H1 (cell line): ENCODE data around the gene TAF4. TPM values are rescaled to one million over a fixed set of nuclear protein-coding genes. Genes with fewer than 3 reads are reported as not detected.

Experiments used
- CTCF ChIA-PET: fragments of 300-600 bp; sonication (Branson Sonifier 250); formaldehyde crosslinking; loops from one replicate; lab custom pipeline; 2021; ENCODE audit not compliant: partially characterized antibody; lab: Charles Lee
- POLR2A ChIA-PET: fragments of 300-600 bp; sonication (Branson Sonifier 250); formaldehyde crosslinking; loops from one replicate; lab custom pipeline; 2021; ENCODE audit warnings: inconsistent platforms; ENCODE audit not compliant: partially characterized antibody; lab: Charles Lee
- DNase-seq, 2 experiments: peaks; one replicate each; pipeline versions ENCODE4 v3.0.0 to v3.0.0-alpha.2; 2010 to 2022; ENCODE audit warnings: low spot score in 2 of 2, low read depth in 1 of 2, mixed read lengths in 1 of 2
- FAIRE-seq: peaks from 2 replicates; lab custom pipeline; 2011; peaks lifted over from hg19 to GRCh38; lab: Jason Lieb, UNC
- H2AFZ ChIP-seq: 2 replicates; pipeline ENCODE4 v1.8.1; 2012; ENCODE audit warnings: low read length, inconsistent platforms
- H2AK5ac ChIP-seq: 2 replicates; pipeline ENCODE4 v1.6.1; 2013; ENCODE audit warnings: low read depth, low read length
- H2BK120ac ChIP-seq: replicated peaks from 2 replicates; pipeline ENCODE3; 2013; ENCODE audit warnings: low read depth, low read length, inconsistent platforms
- H2BK12ac ChIP-seq: 2 replicates; pipeline ENCODE4 v1.6.1; 2013; ENCODE audit warnings: low read depth, low read length
- H2BK15ac ChIP-seq: 2 replicates; pipeline ENCODE4 v1.6.1; 2013; ENCODE audit warnings: low read length
- H2BK20ac ChIP-seq: 2 replicates; pipeline ENCODE4 v1.6.1; 2013; ENCODE audit warnings: low read length
- H2BK5ac ChIP-seq: 2 replicates; pipeline ENCODE4 v1.6.1; 2013; ENCODE audit warnings: low read depth, low read length
- H3K14ac ChIP-seq: 2 replicates; pipeline ENCODE4 v1.6.1; 2013; ENCODE audit warnings: inconsistent platforms; ENCODE audit not compliant: insufficient read length
- H3K18ac ChIP-seq: 2 replicates; pipeline ENCODE4 v1.6.1; 2013; ENCODE audit warnings: low read length; ENCODE audit errors: extremely low read depth
- H3K23ac ChIP-seq: 2 replicates; pipeline ENCODE4 v1.6.1; 2013; ENCODE audit warnings: inconsistent platforms; ENCODE audit not compliant: insufficient read length
- H3K23me2 ChIP-seq: 2 replicates; pipeline ENCODE4 v1.6.1; 2013; ENCODE audit warnings: low read depth, low read length
- H3K27ac ChIP-seq: 2 replicates; pipeline ENCODE4 v1.6.1; 2011; ENCODE audit warnings: low read depth, low read length, inconsistent platforms
- H3K27me3 ChIP-seq, 4 experiments: replicated peaks in 1 of 4; 1 replicate in 1 of 4; 2 replicates in 3 of 4; pipeline versions ENCODE4 v1.6.1 to v1.8.1; 2011 to 2013; ENCODE audit warnings: low read length in 3 of 4, mild to moderate bottlenecking in 3 of 4, inconsistent platforms in 2 of 4, mixed read lengths in 2 of 4, moderate library complexity in 1 of 4; ENCODE audit not compliant: control insufficient read depth in 3 of 4, insufficient read depth in 3 of 4; ENCODE audit errors: extremely low read depth in 1 of 4
- H3K36me3 ChIP-seq, 4 experiments: 2 replicates each; pipeline versions ENCODE4 v1.6.1 to v1.8.1; 2011 to 2013; ENCODE audit warnings: mild to moderate bottlenecking in 4 of 4, low read length in 3 of 4, moderate library complexity in 2 of 4, control low read depth in 1 of 4, inconsistent platforms in 1 of 4; ENCODE audit not compliant: insufficient read depth in 4 of 4, control insufficient read depth in 2 of 4
- H3K4ac ChIP-seq: replicated peaks from 2 replicates; pipeline ENCODE3; 2013; ENCODE audit warnings: low read length, low read depth, mixed read lengths, inconsistent platforms; ENCODE audit not compliant: insufficient read length
- H3K4me1 ChIP-seq, 4 experiments: replicated peaks in 1 of 4; 1 replicate in 1 of 4; 2 replicates in 3 of 4; pipeline versions ENCODE4 v1.6.1 to v1.8.1; 2011 to 2013; ENCODE audit warnings: low read length in 3 of 4, inconsistent platforms in 2 of 4, mixed read lengths in 1 of 4; ENCODE audit not compliant: insufficient read depth in 4 of 4, control insufficient read depth in 3 of 4
- H3K4me2 ChIP-seq, 2 experiments: 2 replicates each; pipeline versions ENCODE4 v1.6.1 to v1.8.1; 2011 to 2013; ENCODE audit warnings: low read depth in 2 of 2, low read length in 2 of 2, control low read depth in 1 of 2, inconsistent platforms in 1 of 2, mild to moderate bottlenecking in 1 of 2; ENCODE audit not compliant: insufficient read depth in 1 of 2
- H3K4me3 ChIP-seq, 4 experiments: fragments of 200-600, 300-600 bp in 1 of 4; sonication (generic), shearing (Covaris generic), sonication (Bioruptor Twin) in 1 of 4; 2 replicates each; pipeline versions ENCODE4 v1.5.1 to v1.8.1; 2011 to 2016; ENCODE audit warnings: low read length in 4 of 4, low read depth in 3 of 4, control low read depth in 2 of 4, inconsistent platforms in 2 of 4, mild to moderate bottlenecking in 2 of 4, mixed read lengths in 1 of 4, moderate library complexity in 1 of 4; ENCODE audit not compliant: insufficient read depth in 2 of 4; ENCODE audit errors: extremely low read depth in 1 of 4
- H3K56ac ChIP-seq: replicated peaks from 2 replicates; pipeline ENCODE3; 2013; ENCODE audit warnings: low read depth, mild to moderate bottlenecking, mixed read lengths, low read length, inconsistent platforms; ENCODE audit not compliant: insufficient read length
- H3K79me1 ChIP-seq: 2 replicates; pipeline ENCODE4 v1.6.1; 2013; ENCODE audit warnings: low read depth, low read length, control low read depth
- H3K79me2 ChIP-seq, 2 experiments: 2 replicates each; pipeline versions ENCODE4 v1.6.1 to v1.8.1; 2012 to 2013; ENCODE audit warnings: low read length in 2 of 2, mild to moderate bottlenecking in 2 of 2, inconsistent platforms in 1 of 2; ENCODE audit not compliant: insufficient read depth in 2 of 2, control insufficient read depth in 1 of 2
- H3K9ac ChIP-seq, 4 experiments: replicated peaks in 1 of 4; 1 replicate in 1 of 4; 2 replicates in 3 of 4; pipeline versions ENCODE4 v1.6.1 to v1.8.1; 2011 to 2013; ENCODE audit warnings: low read depth in 3 of 4, low read length in 3 of 4, control low read depth in 2 of 4, mild to moderate bottlenecking in 2 of 4, moderate library complexity in 2 of 4, inconsistent platforms in 1 of 4; ENCODE audit errors: extremely low read depth in 1 of 4
- H3K9me3 ChIP-seq, 2 experiments: 2 replicates each; pipeline versions ENCODE4 v1.6.1 to v1.8.1; 2012 to 2013; ENCODE audit warnings: mild to moderate bottlenecking in 2 of 2, moderate library complexity in 2 of 2, control low read depth in 1 of 2, inconsistent platforms in 1 of 2, low read depth in 1 of 2, low read length in 1 of 2, mixed read lengths in 1 of 2; ENCODE audit not compliant: insufficient read depth in 2 of 2
- H4K20me1 ChIP-seq, 2 experiments: replicated peaks in 1 of 2; 2 replicates each; pipeline versions ENCODE3 to v1.8.1; 2011 to 2013; ENCODE audit warnings: inconsistent platforms in 2 of 2, low read length in 2 of 2, mild to moderate bottlenecking in 1 of 2; ENCODE audit not compliant: insufficient read depth in 2 of 2, control insufficient read depth in 1 of 2
- H4K5ac ChIP-seq: 2 replicates; pipeline ENCODE4 v1.6.1; 2013; ENCODE audit warnings: low read length, low read depth, mixed read lengths, inconsistent platforms; ENCODE audit not compliant: insufficient read length
- H4K8ac ChIP-seq: 2 replicates; pipeline ENCODE4 v1.8.0; 2013; ENCODE audit warnings: mild to moderate bottlenecking, moderate library complexity, low read length, inconsistent platforms; ENCODE audit not compliant: insufficient read depth; ENCODE audit errors: extremely low read depth
- H4K91ac ChIP-seq: replicated peaks from 2 replicates; pipeline ENCODE3; 2013; ENCODE audit warnings: low read length, mixed read lengths, inconsistent platforms; ENCODE audit not compliant: insufficient read length
- CEBPB ChIP-seq: IDR thresholded peaks from 2 replicates; pipeline ENCODE4 v1.6.1; 2012; ENCODE audit warnings: low read depth, low read length
- CHD2 ChIP-seq: IDR thresholded peaks from 2 replicates; pipeline ENCODE4 v1.6.1; 2012; ENCODE audit warnings: low read length, improper control_type of control experiment
- FOSL1 ChIP-seq: IDR thresholded peaks from 2 replicates; pipeline ENCODE4 v1.6.1; 2011; ENCODE audit warnings: mild to moderate bottlenecking, low read depth, low read length, moderate library complexity; ENCODE audit not compliant: insufficient read depth
- JUN ChIP-seq: IDR thresholded peaks from 2 replicates; pipeline ENCODE4 v1.6.1; 2011; ENCODE audit warnings: low read depth, mild to moderate bottlenecking, improper control_type of control experiment, low read length
- JUND ChIP-seq: IDR thresholded peaks from 2 replicates; pipeline ENCODE4 v1.6.1; 2011; ENCODE audit warnings: mild to moderate bottlenecking, improper control_type of control experiment, low read length
- TCF12 ChIP-seq: IDR thresholded peaks from 2 replicates; pipeline ENCODE4 v1.6.1; 2011; ENCODE audit warnings: low read depth, mild to moderate bottlenecking, low read length
- TEAD4 ChIP-seq: IDR thresholded peaks from 2 replicates; pipeline ENCODE4 v1.6.1; 2012; ENCODE audit warnings: low read depth, low read length, inconsistent platforms, mixed read lengths
- ZNF274 ChIP-seq: IDR thresholded peaks from 2 replicates; pipeline ENCODE4 v1.7.0; 2012; ENCODE audit warnings: low read length, borderline replicate concordance; ENCODE audit errors: extremely low read depth
- WGBS, 2 experiments: shearing (Covaris generic) in 1 of 2; methylation state at CpG; one replicate each; pipeline versions ENCODE4 v1.1.6 to v1.1.7; 2013 to 2015; ENCODE audit warnings: low lambda C conversion rate in 2 of 2, mixed read lengths in 2 of 2, inconsistent platforms in 1 of 2, low coverage in 1 of 2, missing lambda C conversion rate in 1 of 2; ENCODE audit not compliant: insufficient replicate concordance in 2 of 2, insufficient coverage in 1 of 2, insufficient read length in 1 of 2; ENCODE audit errors: extremely low coverage in 1 of 2, missing lambda C conversion rate in 1 of 2; 5-methylcytosine and 5-hydroxymethylcytosine counted together
- polyA plus RNA-seq, 7 experiments: library from polyadenylated mRNA; depleted of rRNA in 3 of 7; stranded (reverse) in 5 of 7; unstranded in 2 of 7; fragments of >200 nt in 5 of 7; fragments of 200-250 nt in 2 of 7; gene quantifications; 1 replicate in 5 of 7; 2 replicates in 1 of 7; 4 replicates in 1 of 7; pipeline versions ENCODE4 v1.2.1 to v1.2.3, GENCODE V29; 2011 to 2013; ENCODE audit warnings: missing spikeins in 2 of 7, mixed read lengths in 2 of 7
- total RNA-seq: library from RNA; stranded (reverse); fragmentation: NEBNext Ultra II Directional; extraction: Animal tissue kit (Norgen Biotek cat#: 25700); gene quantifications from 2 replicates; pipeline ENCODE4 v1.2.1, GENCODE V29; 2021
- TF ChIP-seq, protein P1 (sequence below), 3 experiments: IDR thresholded peaks; 1 replicate in 2 of 3; 2 replicates in 1 of 3; pipeline versions ENCODE4 v1.5.1 to v1.6.1; 2011; ENCODE audit warnings: low read length in 3 of 3, mild to moderate bottlenecking in 3 of 3, inconsistent platforms in 2 of 3, low read depth in 1 of 3, moderate library complexity in 1 of 3; ENCODE audit not compliant: insufficient read depth in 1 of 3; ENCODE audit errors: control extremely low read depth in 1 of 3

The TAF4 gene
- total and polyA plus RNA-seq, 2 of the 8 experiments (the other 6 are each of a cell fraction or from before 2014, with no cell fraction given): 16.0 to 30.1 TPM

DNA sequence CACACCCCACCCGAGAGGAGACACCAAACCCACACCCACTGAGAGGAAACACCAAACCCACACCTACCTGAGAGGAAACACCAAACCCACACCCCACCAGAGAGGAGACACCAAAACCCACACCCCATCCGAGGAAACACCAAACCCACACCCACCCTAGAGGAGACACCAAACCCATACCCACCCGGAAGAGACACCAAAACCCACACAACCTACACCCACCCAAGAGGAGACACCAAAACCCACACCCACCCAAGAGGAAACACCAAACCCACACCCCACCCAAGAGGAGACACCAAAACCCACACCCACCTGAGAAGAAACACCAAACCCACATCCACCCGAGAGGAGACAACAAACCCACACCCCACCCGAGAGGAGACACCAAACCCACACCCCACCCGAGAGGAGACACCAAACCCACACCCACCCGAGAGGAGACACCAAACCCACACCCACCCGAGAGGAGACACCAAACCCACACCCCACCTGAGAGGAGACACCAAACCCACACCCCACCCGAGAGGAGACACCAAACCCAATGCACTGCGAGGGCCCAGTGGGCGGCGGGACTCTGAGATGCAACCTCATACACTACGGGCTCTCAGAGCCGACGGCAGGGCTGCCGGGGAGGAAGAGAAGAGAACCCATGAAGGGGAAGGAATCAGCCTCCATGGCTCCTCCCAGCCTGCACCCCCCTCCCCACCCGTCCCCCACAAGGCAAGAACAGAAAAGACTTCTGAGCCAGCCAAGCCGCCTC, 83.3 kb downstream of the TAF4 start:
- FAIRE-seq (no peak), DNase-seq (no peak)
- Histone ChIP-seq H3K23me2 (peaks cover 11% of the 10 kb centered on the region; the same call in 1 of the 2 replicates), H2BK120ac (no peak overlapping the region), H2BK20ac (no peak overlapping the region), H4K91ac (no peak overlapping the region), H3K4me1 (no peaks in the 10 kb centered on the region; a peak in 1 of 7 replicates), H2BK15ac (no peak overlapping the region), H2BK5ac (no peak overlapping the region)
- CTCF ChIA-PET: no interaction called here
- WGBS, 2 experiments: 81% methylated on average over 9 of the region's 18 CpGs; no CpG with 5 or more reads in 1 of the 2 experiments
- TF ChIP-seq JUND: no peak
- no peak for TF ChIP-seq CHD2
- TF ChIP-seq FOSL1: no peak
- TF ChIP-seq, protein P1, sequence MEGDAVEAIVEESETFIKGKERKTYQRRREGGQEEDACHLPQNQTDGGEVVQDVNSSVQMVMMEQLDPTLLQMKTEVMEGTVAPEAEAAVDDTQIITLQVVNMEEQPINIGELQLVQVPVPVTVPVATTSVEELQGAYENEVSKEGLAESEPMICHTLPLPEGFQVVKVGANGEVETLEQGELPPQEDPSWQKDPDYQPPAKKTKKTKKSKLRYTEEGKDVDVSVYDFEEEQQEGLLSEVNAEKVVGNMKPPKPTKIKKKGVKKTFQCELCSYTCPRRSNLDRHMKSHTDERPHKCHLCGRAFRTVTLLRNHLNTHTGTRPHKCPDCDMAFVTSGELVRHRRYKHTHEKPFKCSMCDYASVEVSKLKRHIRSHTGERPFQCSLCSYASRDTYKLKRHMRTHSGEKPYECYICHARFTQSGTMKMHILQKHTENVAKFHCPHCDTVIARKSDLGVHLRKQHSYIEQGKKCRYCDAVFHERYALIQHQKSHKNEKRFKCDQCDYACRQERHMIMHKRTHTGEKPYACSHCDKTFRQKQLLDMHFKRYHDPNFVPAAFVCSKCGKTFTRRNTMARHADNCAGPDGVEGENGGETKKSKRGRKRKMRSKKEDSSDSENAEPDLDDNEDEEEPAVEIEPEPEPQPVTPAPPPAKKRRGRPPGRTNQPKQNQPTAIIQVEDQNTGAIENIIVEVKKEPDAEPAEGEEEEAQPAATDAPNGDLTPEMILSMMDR (IDR thresholded peaks at IDR 0.05; ENCODE audit: control extremely low read depth in 1 of 3, insufficient read depth in 1 of 3, low read depth in 1 of 3, low read length in 3 of 3): no peak
- no peak for TF ChIP-seq TEAD4
- no peak for TF ChIP-seq ZNF274
- TF ChIP-seq JUN: no peak
- no peak for TF ChIP-seq CEBPB
- TF ChIP-seq TCF12: no peak
- TF ChIP-seq, all 59 proteins: peak for 0
- no peak overlapping the region for H3K56ac ChIP-seq
- H3K27ac ChIP-seq: no peak overlapping the region
- no peak overlapping the region for H2AK5ac ChIP-seq
- H4K20me1 ChIP-seq: peaks cover 3 to 9% of the 10 kb centered on the region in 2 experiments
- H3K18ac ChIP-seq: no peak overlapping the region
- no peak overlapping the region for H3K4me3 ChIP-seq
- H3K79me2 ChIP-seq: peaks cover 0 to 2% of the 10 kb centered on the region in 2 experiments; a peak in 2 of 4 replicates
- no peaks in the 10 kb centered on the region; a peak in 1 of 7 replicates for H3K27me3 ChIP-seq
- no peak overlapping the region for H4K5ac ChIP-seq
- POLR2A ChIA-PET: no interaction called here
- no peak overlapping the region for H2AFZ ChIP-seq
- H3K4me2 ChIP-seq: no peak overlapping the region
- H3K9ac ChIP-seq: no peak overlapping the region
- peaks cover 0 to 8% (median 3%) of the 10 kb centered on the region in 4 experiments; a peak in 4 of 8 replicates for H3K36me3 ChIP-seq
- no peak overlapping the region for H4K8ac ChIP-seq
- H3K4ac ChIP-seq: no peak overlapping the region
- no peak overlapping the region for H2BK12ac ChIP-seq
- H3K9me3 ChIP-seq: peaks cover 0 to 2% of the 10 kb centered on the region in 2 experiments; a peak in 1 of 4 replicates
- no peak overlapping the region for H3K23ac ChIP-seq
- no peak overlapping the region for H3K14ac ChIP-seq
- H3K79me1 ChIP-seq: peaks cover 5% of the 10 kb centered on the region; the same call in 1 of the 2 replicates
